ENCODE results near the gene ROBO1.

Gene ROBO1

DNA sequence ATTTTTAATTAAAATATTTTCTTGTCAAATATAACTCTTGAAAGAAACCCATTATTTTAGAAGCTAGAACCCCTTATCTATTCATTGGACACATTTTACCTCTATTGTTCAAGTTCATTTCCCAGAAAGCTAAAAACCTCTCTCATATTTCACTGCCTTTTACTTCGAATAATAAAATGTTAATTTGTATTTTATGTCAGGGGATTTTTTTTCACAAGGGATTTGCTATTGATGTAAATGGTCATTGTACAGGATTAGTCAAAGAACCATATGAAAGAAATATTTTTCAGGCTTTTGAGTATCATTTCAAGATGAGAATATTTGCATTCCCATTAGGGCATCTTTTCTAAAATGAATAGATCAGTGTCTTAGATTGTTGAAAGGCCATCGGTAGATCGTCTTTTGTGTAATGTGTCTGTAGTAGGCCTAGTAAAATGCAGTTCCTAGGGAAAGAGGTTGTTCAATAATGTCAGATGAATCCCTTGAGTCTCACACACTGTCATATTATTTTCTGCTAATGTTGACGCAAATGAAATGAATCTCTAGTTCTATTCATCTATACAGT lies 114.5 kb downstream of the ROBO1 start:
- TF ChIP-seq, protein P1, sequence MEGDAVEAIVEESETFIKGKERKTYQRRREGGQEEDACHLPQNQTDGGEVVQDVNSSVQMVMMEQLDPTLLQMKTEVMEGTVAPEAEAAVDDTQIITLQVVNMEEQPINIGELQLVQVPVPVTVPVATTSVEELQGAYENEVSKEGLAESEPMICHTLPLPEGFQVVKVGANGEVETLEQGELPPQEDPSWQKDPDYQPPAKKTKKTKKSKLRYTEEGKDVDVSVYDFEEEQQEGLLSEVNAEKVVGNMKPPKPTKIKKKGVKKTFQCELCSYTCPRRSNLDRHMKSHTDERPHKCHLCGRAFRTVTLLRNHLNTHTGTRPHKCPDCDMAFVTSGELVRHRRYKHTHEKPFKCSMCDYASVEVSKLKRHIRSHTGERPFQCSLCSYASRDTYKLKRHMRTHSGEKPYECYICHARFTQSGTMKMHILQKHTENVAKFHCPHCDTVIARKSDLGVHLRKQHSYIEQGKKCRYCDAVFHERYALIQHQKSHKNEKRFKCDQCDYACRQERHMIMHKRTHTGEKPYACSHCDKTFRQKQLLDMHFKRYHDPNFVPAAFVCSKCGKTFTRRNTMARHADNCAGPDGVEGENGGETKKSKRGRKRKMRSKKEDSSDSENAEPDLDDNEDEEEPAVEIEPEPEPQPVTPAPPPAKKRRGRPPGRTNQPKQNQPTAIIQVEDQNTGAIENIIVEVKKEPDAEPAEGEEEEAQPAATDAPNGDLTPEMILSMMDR (IDR thresholded peaks at IDR 0.05), result no peak
- Histone ChIP-seq H3K27ac (no peak overlapping the region), H3K4me3 (no peak overlapping the region)
- no peak for DNase-seq (ENCODE audit: low spot score)

DNA sequence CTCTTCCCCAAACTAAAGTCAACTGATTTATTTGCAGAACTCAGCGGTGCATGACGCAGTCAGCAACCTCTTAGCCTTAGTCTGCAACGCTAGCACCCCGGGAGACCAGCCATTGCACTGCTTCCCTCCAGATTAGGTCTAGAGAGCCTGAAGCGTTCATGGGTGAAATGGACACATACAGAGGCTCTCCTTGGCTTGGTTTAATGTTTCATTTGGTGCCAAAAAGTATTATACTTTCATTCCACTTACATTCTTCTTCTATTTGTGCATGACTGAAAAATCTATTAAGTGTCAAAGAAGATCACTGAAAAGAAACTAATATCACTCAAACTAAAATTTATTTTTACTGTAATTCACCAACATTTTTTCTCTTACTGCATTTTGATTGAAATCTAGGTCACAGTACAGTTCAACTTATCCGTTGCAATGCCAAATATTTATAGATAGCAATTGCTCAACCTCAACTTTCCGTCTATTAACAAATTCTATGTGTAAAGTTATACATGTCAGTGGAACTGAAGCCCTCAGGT lies 116.2 kb downstream of the ROBO1 start:
- Histone ChIP-seq H3K4me3 (no peak overlapping the region), H3K27ac (no peak overlapping the region)
- DNase-seq (ENCODE audit: low spot score), result no peak

DNA sequence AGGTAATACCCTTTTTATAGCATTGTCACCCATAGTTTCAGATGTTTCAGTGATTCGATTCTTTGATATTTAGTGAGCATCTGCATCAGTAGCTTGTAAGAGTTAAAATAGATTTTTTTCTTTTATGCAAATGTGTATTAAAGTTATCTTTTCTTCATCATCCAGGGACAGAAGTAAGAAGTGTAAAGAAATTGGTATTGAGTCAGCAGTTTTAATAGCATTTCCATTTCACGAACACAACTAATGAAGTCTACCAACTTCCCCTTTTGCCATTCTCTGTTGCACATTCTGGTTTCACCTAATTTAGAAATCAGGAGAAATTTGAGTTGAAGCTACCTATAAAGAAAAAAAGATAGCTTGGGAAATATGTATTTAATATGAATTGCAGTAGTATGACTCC lies 127.9 kb downstream of the ROBO1 start:
- no peak overlapping the region for H3K27ac ChIP-seq
- DNase-seq (ENCODE audit: low spot score), result no peak
- TF ChIP-seq, protein P1 (IDR thresholded peaks at IDR 0.05), result no peak
- no peak overlapping the region for H3K4me3 ChIP-seq

More for the DNA sequence above, 116.2 kb downstream of the ROBO1 start:
- TF ChIP-seq, protein P1 (IDR thresholded peaks at IDR 0.05), result no peak

DNA sequence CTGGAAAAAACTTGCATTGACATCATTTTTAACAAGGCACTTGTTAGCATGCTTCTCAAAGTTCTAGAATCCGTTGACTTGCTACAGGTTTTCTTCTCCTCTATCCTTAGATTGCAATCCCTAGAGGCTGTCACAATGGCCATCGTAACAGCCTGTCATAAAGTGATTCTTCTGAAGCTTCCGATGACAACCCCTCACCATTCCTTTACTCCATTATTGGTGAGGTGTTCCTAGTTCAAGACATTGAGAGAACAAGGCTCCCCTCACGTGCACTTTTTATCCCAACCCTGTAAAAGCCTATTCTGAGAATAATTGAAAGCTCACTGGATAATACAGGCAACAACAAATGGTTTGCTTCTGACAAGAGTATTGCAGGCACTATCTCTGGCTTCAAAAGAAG lies 131.4 kb downstream of the ROBO1 start:
- TF ChIP-seq, protein P1 (IDR thresholded peaks at IDR 0.05), result no peak
- Histone ChIP-seq H3K27ac (no peak overlapping the region), H3K4me3 (no peak overlapping the region)
- DNase-seq (ENCODE audit: low spot score), result no peak

DNA sequence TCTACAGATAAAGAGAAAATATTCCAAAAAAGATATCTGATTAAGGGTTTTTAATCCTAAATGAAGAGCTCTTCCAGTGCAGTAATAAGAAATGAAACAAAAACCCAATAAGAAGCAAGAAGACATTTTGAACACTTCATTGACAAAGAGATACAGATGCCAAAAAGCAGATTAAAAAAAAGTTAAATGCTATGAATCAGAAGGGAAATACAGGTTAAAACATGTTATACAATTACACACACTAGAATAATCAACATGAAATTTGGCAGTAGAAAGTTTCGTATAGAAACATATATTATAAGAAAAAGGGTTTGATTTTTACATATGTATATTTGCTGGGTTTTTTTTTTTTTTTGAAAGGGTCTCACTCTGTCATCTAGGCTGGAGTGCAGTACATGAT lies 135.0 kb downstream of the ROBO1 start:
- H3K27ac ChIP-seq, result no peak overlapping the region

DNA sequence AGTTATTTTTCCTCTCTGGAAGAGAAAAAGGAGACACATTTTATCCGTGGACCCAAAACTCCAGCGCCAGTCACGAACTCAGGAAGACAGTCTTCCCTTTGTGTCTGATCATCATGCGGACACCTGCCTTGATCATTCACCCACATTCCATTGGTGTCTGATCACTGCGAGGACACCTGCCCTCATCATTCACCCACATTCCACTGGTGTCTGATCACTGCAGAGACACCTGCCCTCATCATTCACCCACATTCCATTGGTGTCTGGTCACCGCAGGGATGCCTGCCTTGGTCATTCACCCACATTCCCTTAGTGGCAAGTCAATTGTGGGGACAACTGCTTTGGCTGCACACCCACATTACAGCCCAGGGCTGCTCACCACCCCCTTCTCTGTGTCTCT lies 148.9 kb downstream of the ROBO1 start:
- no peak overlapping the region for H3K4me3 ChIP-seq
- TF ChIP-seq, protein P1 (IDR thresholded peaks at IDR 0.05), result no peak
- no peak for DNase-seq (ENCODE audit: low spot score)
- H3K27ac ChIP-seq, result no peak overlapping the region

More for the DNA sequence above, 135.0 kb downstream of the ROBO1 start:
- no peak overlapping the region for H3K4me3 ChIP-seq
- TF ChIP-seq, protein P1 (IDR thresholded peaks at IDR 0.05), result no peak
- no peak for DNase-seq (ENCODE audit: low spot score)

DNA sequence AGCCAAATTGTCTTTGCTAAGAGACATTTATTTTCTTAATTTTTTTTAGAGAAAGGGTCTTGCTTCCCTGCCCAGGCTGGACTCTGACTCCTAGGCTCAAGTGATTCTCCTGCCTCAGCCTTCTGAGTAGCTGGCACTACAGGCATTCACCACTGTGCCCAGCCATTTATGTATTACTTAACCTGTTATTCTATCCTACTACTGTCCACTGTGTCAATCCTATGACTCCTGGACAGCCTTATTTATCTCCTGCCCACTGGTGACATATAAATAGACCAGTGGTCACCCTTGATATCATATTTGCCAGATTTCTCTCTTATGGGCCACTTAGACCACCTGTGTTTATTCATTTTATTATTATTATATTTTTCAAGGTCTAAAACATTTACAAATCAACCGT lies 161.4 kb downstream of the ROBO1 start:
- no peak overlapping the region for H3K27ac ChIP-seq
- H3K4me3 ChIP-seq, result no peak overlapping the region
- TF ChIP-seq, protein P1 (IDR thresholded peaks at IDR 0.05), result no peak
- DNase-seq (ENCODE audit: low spot score), result no peak

All from coronary artery (tissue), 2 donors.